HEK293 (cell line): ENCODE measurements around the gene CDC42BPA.

Source experiments
- CTCF ChIA-PET: fragments of 350-600 bp; formaldehyde crosslinking; extraction: SDS; loops from one replicate; lab custom pipeline; 2021; ENCODE audit warnings: antibody characterized with exemption; lab: Yijun Ruan, JAX
- POLR2A ChIA-PET: fragments of 300-600 bp; formaldehyde crosslinking; extraction: SDS; loops from one replicate; lab custom pipeline; 2020; ENCODE audit warnings: antibody characterized with exemption, inconsistent platforms; lab: Yijun Ruan, JAX
- H3K27ac ChIP-seq: fragments of 200-500 bp; sonication (Bioruptor generic); 2 replicates; pipeline ENCODE4 v1.5.1; 2014; ENCODE audit warnings: low read depth, low read length, control low read depth, inconsistent platforms; ENCODE audit errors: extremely low read depth
- H3K36me3 ChIP-seq, 2 experiments: fragments of 200-500 bp in 1 of 2; sonication (Bioruptor generic) in 1 of 2; 1 replicate in 1 of 2; 2 replicates in 1 of 2; pipeline ENCODE4 v1.5.1; 2014 to 2017; ENCODE audit warnings: inconsistent platforms in 2 of 2, low read length in 2 of 2; ENCODE audit not compliant: control insufficient read depth in 2 of 2, insufficient read depth in 1 of 2
- H3K4me1 ChIP-seq: fragments of 200-500 bp; sonication (Bioruptor generic); 2 replicates; pipeline ENCODE4 v1.5.1; 2014; ENCODE audit warnings: mild to moderate bottlenecking, low read length, inconsistent platforms; ENCODE audit not compliant: control insufficient read depth, insufficient read depth
- H3K4me3 ChIP-seq: 2 replicates; pipeline ENCODE4 v1.5.1; 2011; ENCODE audit warnings: low read depth, mild to moderate bottlenecking, control low read depth, low read length, moderate library complexity
- H3K9me3 ChIP-seq: fragments of 200-500 bp; sonication (Bioruptor generic); 2 replicates; pipeline ENCODE4 v1.5.1; 2014; ENCODE audit warnings: low read depth, low read length, inconsistent platforms; ENCODE audit not compliant: control insufficient read depth, insufficient read depth
- ATF2 ChIP-seq: fragments of 450-650 bp; formaldehyde crosslinking; IDR thresholded peaks from 2 replicates; pipeline ENCODE4 v1.5.1; 2016; ENCODE audit warnings: missing biosample characterization, missing genetic modification characterization, low read depth
- GLI4 ChIP-seq: fragments of 450-650 bp; formaldehyde crosslinking; IDR thresholded peaks from 2 replicates; pipeline ENCODE4 v1.5.1; 2016; ENCODE audit warnings: missing biosample characterization, missing genetic modification characterization
- PBX3 ChIP-seq: sonication (generic); formaldehyde crosslinking; IDR thresholded peaks from 2 replicates; pipeline ENCODE4 v1.8.1; 2022; ENCODE audit warnings: mild to moderate bottlenecking, moderate library complexity, missing genetic modification reagents
- ZBTB10 ChIP-seq: fragments of 450-650 bp; formaldehyde crosslinking; IDR thresholded peaks from 2 replicates; pipeline ENCODE4 v1.5.1; 2016; ENCODE audit warnings: missing biosample characterization, missing genetic modification characterization
- ZBTB8A ChIP-seq: fragments of 450-650 bp; formaldehyde crosslinking; IDR thresholded peaks from 2 replicates; pipeline ENCODE4 v1.5.1; 2016; ENCODE audit warnings: missing biosample characterization, missing genetic modification characterization
- ZFP3 ChIP-seq: fragments of 450-650 bp; formaldehyde crosslinking; IDR thresholded peaks from 2 replicates; pipeline ENCODE4 v1.5.1; 2016; ENCODE audit warnings: low read depth, missing biosample characterization, missing genetic modification characterization
- ZNF146 ChIP-seq: fragments of 450-650 bp; formaldehyde crosslinking; IDR thresholded peaks from 2 replicates; pipeline ENCODE4 v1.5.1; 2016; ENCODE audit warnings: missing biosample characterization, missing genetic modification characterization
- ZNF26 ChIP-seq: fragments of 450-650 bp; formaldehyde crosslinking; IDR thresholded peaks from 2 replicates; pipeline ENCODE4 v1.5.1; 2016; ENCODE audit warnings: missing biosample characterization, missing genetic modification characterization
- ZNF274 ChIP-seq, 2 experiments: fragments of 200-500 bp in 1 of 2; fragments of 450-650 bp in 1 of 2; sonication (Bioruptor generic) in 1 of 2; formaldehyde crosslinking in 1 of 2; IDR thresholded peaks; 2 replicates each; pipeline versions ENCODE4 v1.5.1 to v1.6.1; 2014 to 2016; ENCODE audit warnings: borderline replicate concordance in 1 of 2, inconsistent platforms in 1 of 2, low read length in 1 of 2, missing biosample characterization in 1 of 2, missing genetic modification characterization in 1 of 2
- ZNF335 ChIP-seq: fragments of 450-650 bp; formaldehyde crosslinking; conservative IDR thresholded peaks from 2 replicates; pipeline ENCODE4 v1.5.1; 2016; ENCODE audit warnings: missing biosample characterization, missing genetic modification characterization
- ZNF354C ChIP-seq: fragments of 450-650 bp; formaldehyde crosslinking; IDR thresholded peaks from 2 replicates; pipeline ENCODE4 v1.5.1; 2016; ENCODE audit warnings: missing biosample characterization, missing genetic modification characterization, low read depth, borderline replicate concordance
- ZNF398 ChIP-seq: fragments of 450-650 bp; formaldehyde crosslinking; IDR thresholded peaks from 2 replicates; pipeline ENCODE4 v1.5.1; 2017; ENCODE audit warnings: missing biosample characterization, missing genetic modification characterization
- ZNF416 ChIP-seq: fragments of 450-650 bp; formaldehyde crosslinking; IDR thresholded peaks from 2 replicates; pipeline ENCODE4 v1.5.1; 2016; ENCODE audit warnings: missing biosample characterization, missing genetic modification characterization
- ZNF529 ChIP-seq: fragments of 450-650 bp; formaldehyde crosslinking; IDR thresholded peaks from 2 replicates; pipeline ENCODE4 v1.5.1; 2017; ENCODE audit warnings: missing genetic modification characterization, missing biosample characterization; ENCODE audit not compliant: insufficient replicate concordance
- ZNF544 ChIP-seq: fragments of 450-650 bp; formaldehyde crosslinking; IDR thresholded peaks from 2 replicates; pipeline ENCODE4 v1.5.0; 2017; ENCODE audit warnings: missing biosample characterization, missing genetic modification characterization
- ZNF558 ChIP-seq: fragments of 450-650 bp; formaldehyde crosslinking; IDR thresholded peaks from 2 replicates; pipeline ENCODE4 v1.5.1; 2016; ENCODE audit warnings: missing biosample characterization, missing genetic modification characterization
- ZNF660 ChIP-seq: fragments of 450-650 bp; IDR thresholded peaks from 2 replicates; pipeline ENCODE4 v1.5.1; 2018; ENCODE audit warnings: missing biosample characterization, mild to moderate bottlenecking, missing genetic modification characterization
- ZNF707 ChIP-seq: fragments of 450-650 bp; formaldehyde crosslinking; IDR thresholded peaks from 2 replicates; pipeline ENCODE4 v1.5.1; 2016; ENCODE audit warnings: missing biosample characterization, missing genetic modification characterization
- ZNF785 ChIP-seq: fragments of 450-650 bp; formaldehyde crosslinking; IDR thresholded peaks from 2 replicates; pipeline ENCODE4 v1.5.1; 2016; ENCODE audit warnings: missing biosample characterization, missing genetic modification characterization
- ZNF837 ChIP-seq: fragments of 450-650 bp; formaldehyde crosslinking; IDR thresholded peaks from 2 replicates; pipeline ENCODE4 v1.5.1; 2016; ENCODE audit warnings: missing biosample characterization, missing genetic modification characterization

CDC42BPA gene

GRCh38 chr1:227086636-227087035 is 231.7 kb downstream of the CDC42BPA start:
- CTCF ChIA-PET = no interaction called here
- Histone ChIP-seq H3K27ac (no peak overlapping the region), H3K4me3 (no peak overlapping the region), H3K36me3 (peaks cover 0 to 15% of the 10 kb centered on the region in 2 experiments; a peak in 1 of 3 replicates), H3K9me3 (no peaks in the 10 kb centered on the region), H3K4me1 (no peaks in the 10 kb centered on the region)
- POLR2A ChIA-PET = no interaction called here
- TF ChIP-seq ZBTB10 (tag by site-specific recombination) = no peak
- no peak for TF ChIP-seq ZNF398 (tag by site-specific recombination)
- TF ChIP-seq ZNF544 (tag by site-specific recombination) = no peak
- no peak for TF ChIP-seq ZNF837 (tag by site-specific recombination)
- no peak for TF ChIP-seq ZNF354C (tag by site-specific recombination)
- no peak for TF ChIP-seq ZBTB8A
- no peak for TF ChIP-seq ZNF707 (tag by site-specific recombination)
- no peak for TF ChIP-seq ZFP3
- TF ChIP-seq PBX3 (CRISPR knock-in tag) = no peak
- TF ChIP-seq GLI4 (tag by site-specific recombination) = no peak
- no peak for TF ChIP-seq ZNF26 (tag by site-specific recombination)
- TF ChIP-seq ZNF146 (tag by site-specific recombination) = no peak
- TF ChIP-seq ATF2 (tag by site-specific recombination) = no peak
- TF ChIP-seq ZNF558 (tag by site-specific recombination) = no peak
- no peak for TF ChIP-seq ZNF416 (tag by site-specific recombination)
- TF ChIP-seq ZNF335 (tag by site-specific recombination) = no peak
- TF ChIP-seq ZNF660 = no peak
- no peak for TF ChIP-seq ZNF785 (tag by site-specific recombination)
- TF ChIP-seq ZNF529 = no peak
- no peak for TF ChIP-seq ZNF274 (IDR thresholded peaks at IDR 0.05; ENCODE audit: low read length)
- no peak for TF ChIP-seq ZNF274 (tag by site-specific recombination; IDR thresholded peaks at IDR 0.05; ENCODE audit: borderline replicate concordance)
